H9 (cell line): ENCODE data around the gene CDH23. TPM values are rescaled to one million over a fixed set of nuclear protein-coding genes. Genes with fewer than 3 reads are reported as not detected.

Source experiments
- DNase-seq: peaks from one replicate; pipeline ENCODE4 v3.0.0-alpha.2; 2017
- H2AFZ ChIP-seq: one replicate; pipeline ENCODE4 v1.6.1; 2013; ENCODE audit warnings: mild to moderate bottlenecking, low read length, control low read depth, moderate library complexity
- H2AK5ac ChIP-seq: 2 replicates; pipeline ENCODE4 v1.6.1; 2013; ENCODE audit warnings: low read length, control low read depth, mixed read lengths; ENCODE audit not compliant: insufficient read length
- H2BK120ac ChIP-seq: one replicate; pipeline ENCODE4 v1.6.1; 2013; ENCODE audit warnings: low read depth, mild to moderate bottlenecking, low read length, control low read depth, inconsistent platforms; ENCODE audit not compliant: poor library complexity, severe bottlenecking
- H2BK12ac ChIP-seq: 2 replicates; pipeline ENCODE4 v1.6.1; 2013; ENCODE audit warnings: low read length, control low read depth, mixed read lengths, low read depth; ENCODE audit not compliant: insufficient read length
- H2BK15ac ChIP-seq: 2 replicates; pipeline ENCODE4 v1.6.1; 2013; ENCODE audit warnings: low read depth, low read length, control low read depth
- H2BK20ac ChIP-seq: one replicate; pipeline ENCODE4 v1.6.1; 2013; ENCODE audit warnings: low read depth, mild to moderate bottlenecking, low read length, control low read depth, inconsistent platforms; ENCODE audit not compliant: poor library complexity, severe bottlenecking
- H2BK5ac ChIP-seq: 2 replicates; pipeline ENCODE4 v1.6.1; 2013; ENCODE audit warnings: low read length, control low read depth, mixed read lengths; ENCODE audit not compliant: insufficient read length
- H3K14ac ChIP-seq: 2 replicates; pipeline ENCODE4 v1.6.1; 2013; ENCODE audit warnings: low read length, control low read depth; ENCODE audit not compliant: insufficient read depth
- H3K18ac ChIP-seq: 2 replicates; pipeline ENCODE4 v1.6.1; 2013; ENCODE audit warnings: low read depth, mild to moderate bottlenecking, mixed read lengths, low read length, control low read depth; ENCODE audit not compliant: insufficient read length
- H3K23ac ChIP-seq: 2 replicates; pipeline ENCODE4 v1.6.1; 2013; ENCODE audit warnings: low read length, control low read depth, mixed read lengths, low read depth; ENCODE audit not compliant: insufficient read length
- H3K23me2 ChIP-seq: 2 replicates; pipeline ENCODE4 v1.6.1; 2013; ENCODE audit warnings: low read depth, mild to moderate bottlenecking, mixed read lengths, low read length, control low read depth; ENCODE audit not compliant: insufficient read length, poor library complexity, severe bottlenecking
- H3K27ac ChIP-seq: 2 replicates; pipeline ENCODE4 v1.5.1; 2013; ENCODE audit warnings: low read length, control low read depth, mixed read lengths, low read depth; ENCODE audit not compliant: insufficient read length
- H3K27me3 ChIP-seq: 2 replicates; pipeline ENCODE4 v1.6.1; 2013; ENCODE audit warnings: low read length, control low read depth, inconsistent platforms; ENCODE audit not compliant: insufficient read depth
- H3K4ac ChIP-seq: 2 replicates; pipeline ENCODE4 v1.6.1; 2013; ENCODE audit warnings: low read depth, mild to moderate bottlenecking, control low read depth, inconsistent platforms, low read length, moderate library complexity
- H3K4me1 ChIP-seq: 2 replicates; pipeline ENCODE4 v1.6.1; 2013; ENCODE audit warnings: low read length, control low read depth, inconsistent platforms; ENCODE audit not compliant: insufficient read depth
- H3K4me2 ChIP-seq: 2 replicates; pipeline ENCODE4 v1.6.1; 2013; ENCODE audit warnings: low read length, control low read depth, mixed read lengths; ENCODE audit not compliant: insufficient read length, insufficient read depth
- H3K56ac ChIP-seq: 2 replicates; pipeline ENCODE4 v1.6.1; 2013; ENCODE audit warnings: low read depth, mild to moderate bottlenecking, mixed read lengths, low read length, control low read depth; ENCODE audit not compliant: insufficient read length
- H3K79me1 ChIP-seq: 2 replicates; pipeline ENCODE4 v1.6.1; 2013; ENCODE audit warnings: low read depth, mild to moderate bottlenecking, moderate library complexity, low read length, control low read depth, inconsistent platforms; ENCODE audit not compliant: insufficient read depth, poor library complexity, severe bottlenecking
- H3K79me2 ChIP-seq: 2 replicates; pipeline ENCODE4 v1.6.1; 2013; ENCODE audit warnings: low read length, control low read depth, inconsistent platforms; ENCODE audit not compliant: insufficient read depth
- H3K9ac ChIP-seq: 2 replicates; pipeline ENCODE4 v1.6.1; 2013; ENCODE audit warnings: low read length, control low read depth, mixed read lengths; ENCODE audit not compliant: insufficient read length; ENCODE audit errors: extremely low read depth
- H3K9me3 ChIP-seq: one replicate; pipeline ENCODE4 v1.6.1; 2013; ENCODE audit warnings: low read depth, low read length, inconsistent platforms; ENCODE audit not compliant: control insufficient read depth
- H3T11ph ChIP-seq: one replicate; pipeline ENCODE4 v1.6.1; 2013; ENCODE audit warnings: mild to moderate bottlenecking, low read length, control low read depth, inconsistent platforms
- H4K20me1 ChIP-seq: one replicate; pipeline ENCODE4 v1.6.1; 2013; ENCODE audit not compliant: control insufficient read depth, insufficient read length, insufficient read depth
- H4K5ac ChIP-seq: 2 replicates; pipeline ENCODE4 v1.6.1; 2013; ENCODE audit warnings: low read depth, mild to moderate bottlenecking, mixed read lengths, low read length, control low read depth; ENCODE audit not compliant: insufficient read length
- H4K8ac ChIP-seq: replicated peaks from 2 replicates; pipeline ENCODE4 v1.6.1; 2013; ENCODE audit warnings: low read length, control low read depth, mixed read lengths, low read depth; ENCODE audit not compliant: insufficient read length
- H4K91ac ChIP-seq: 2 replicates; pipeline ENCODE4 v1.6.1; 2013; ENCODE audit warnings: low read depth, mild to moderate bottlenecking, moderate library complexity, mixed read lengths, low read length, control low read depth; ENCODE audit not compliant: insufficient read length
- H3K27ac Mint-ChIP-seq, 3 experiments: 2 replicates in 2 of 3; 3 replicates in 1 of 3; pipeline ENCODE4 v1.8.0; 2020 to 2021; ENCODE audit warnings: mixed read lengths in 3 of 3, mild to moderate bottlenecking in 1 of 3, moderate library complexity in 1 of 3
- H3K27me3 Mint-ChIP-seq: 2 replicates; pipeline ENCODE4 v1.8.0; 2021; ENCODE audit warnings: low read depth, mild to moderate bottlenecking, moderate library complexity, mixed read lengths
- H3K36me3 Mint-ChIP-seq, 3 experiments: 2 replicates in 2 of 3; 3 replicates in 1 of 3; pipeline ENCODE4 v1.8.0; 2020 to 2021; ENCODE audit warnings: low read depth in 3 of 3, mixed read lengths in 3 of 3; ENCODE audit not compliant: insufficient read depth in 1 of 3
- H3K4me1 Mint-ChIP-seq, 2 experiments: 2 replicates each; pipeline ENCODE4 v1.8.0; 2020; ENCODE audit warnings: mixed read lengths in 2 of 2
- H3K4me3 Mint-ChIP-seq, 2 experiments: 2 replicates in 1 of 2; 3 replicates in 1 of 2; pipeline ENCODE4 v1.8.0; 2020 to 2021; ENCODE audit warnings: mild to moderate bottlenecking in 2 of 2, mixed read lengths in 2 of 2, moderate library complexity in 1 of 2
- H3K9me3 Mint-ChIP-seq, 2 experiments: 2 replicates in 1 of 2; 3 replicates in 1 of 2; pipeline ENCODE4 v1.8.0; 2020; ENCODE audit warnings: mild to moderate bottlenecking in 2 of 2, mixed read lengths in 2 of 2, moderate library complexity in 1 of 2
- WGBS: extraction: QIAGEN DNeasy Blood & Tissue Kit; methylation state at CpG from one replicate; pipeline ENCODE4 v1.1.7; 2013; ENCODE audit warnings: missing lambda C conversion rate, low lambda C conversion rate, mixed read lengths; ENCODE audit not compliant: insufficient read length; ENCODE audit errors: extremely low coverage; 5-methylcytosine and 5-hydroxymethylcytosine counted together
- total RNA-seq: library from RNA; stranded (reverse); gene quantifications from 2 replicates; pipeline ENCODE4 v1.2.1, GENCODE V29; 2021
- TF ChIP-seq, protein P1 (sequence below): fragments of 200-600 bp; sonication (generic); conservative IDR thresholded peaks from 3 replicates; pipeline ENCODE4 v1.8.0; 2021; ENCODE audit warnings: antibody characterized with exemption, mild to moderate bottlenecking

CDH23 gene
- total RNA-seq, 1 experiment from 2014 or later = 2.1 TPM

DNA sequence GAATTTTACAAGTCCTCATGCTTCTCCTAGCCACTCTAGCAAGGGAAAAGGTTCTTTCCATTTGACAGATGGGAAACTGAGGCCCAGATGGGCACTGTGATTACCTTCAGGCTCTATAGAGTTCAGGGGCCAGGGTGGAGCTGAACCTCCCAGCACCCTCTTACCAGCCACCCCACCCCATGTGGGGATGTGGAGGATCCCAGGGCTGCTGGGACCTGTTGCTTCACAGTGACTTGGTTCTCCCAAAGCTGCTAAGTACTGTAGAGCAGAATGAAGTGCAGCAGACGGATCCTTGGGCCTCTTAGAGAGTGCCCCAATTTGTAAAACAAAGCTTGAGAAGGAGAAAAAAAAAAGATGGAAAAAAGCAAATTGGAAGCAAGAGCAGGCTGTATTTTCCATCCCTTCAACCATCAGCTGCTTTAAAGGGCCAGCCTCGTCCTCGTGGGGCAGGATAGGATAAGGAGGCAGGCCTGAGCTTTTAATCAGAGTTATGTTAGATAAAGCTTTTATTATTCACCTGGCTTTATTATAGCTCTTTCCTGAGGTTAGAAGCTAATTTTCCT, 147.0 kb downstream of the CDH23 start:
- H3K4me1 ChIP-seq = peaks cover 7% of the 10 kb centered on the region; the same call in 1 of the 2 replicates
- H3K36me3 Mint-ChIP-seq = no peaks in the 10 kb centered on the region

More for the DNA sequence above, 147.0 kb downstream of the CDH23 start:
- peaks cover 3% of the 10 kb centered on the region for H3K27me3 Mint-ChIP-seq
- no peak overlapping the region for H2BK20ac ChIP-seq
- H3K79me2 ChIP-seq = no peaks in the 10 kb centered on the region
- DNase-seq = no peak
- H3K27ac ChIP-seq = no peak overlapping the region
- no peaks in the 10 kb centered on the region for H3K23me2 ChIP-seq
- H3K9ac ChIP-seq = no peak overlapping the region
- no peak overlapping the region for H2BK12ac ChIP-seq
- TF ChIP-seq, protein P1, sequence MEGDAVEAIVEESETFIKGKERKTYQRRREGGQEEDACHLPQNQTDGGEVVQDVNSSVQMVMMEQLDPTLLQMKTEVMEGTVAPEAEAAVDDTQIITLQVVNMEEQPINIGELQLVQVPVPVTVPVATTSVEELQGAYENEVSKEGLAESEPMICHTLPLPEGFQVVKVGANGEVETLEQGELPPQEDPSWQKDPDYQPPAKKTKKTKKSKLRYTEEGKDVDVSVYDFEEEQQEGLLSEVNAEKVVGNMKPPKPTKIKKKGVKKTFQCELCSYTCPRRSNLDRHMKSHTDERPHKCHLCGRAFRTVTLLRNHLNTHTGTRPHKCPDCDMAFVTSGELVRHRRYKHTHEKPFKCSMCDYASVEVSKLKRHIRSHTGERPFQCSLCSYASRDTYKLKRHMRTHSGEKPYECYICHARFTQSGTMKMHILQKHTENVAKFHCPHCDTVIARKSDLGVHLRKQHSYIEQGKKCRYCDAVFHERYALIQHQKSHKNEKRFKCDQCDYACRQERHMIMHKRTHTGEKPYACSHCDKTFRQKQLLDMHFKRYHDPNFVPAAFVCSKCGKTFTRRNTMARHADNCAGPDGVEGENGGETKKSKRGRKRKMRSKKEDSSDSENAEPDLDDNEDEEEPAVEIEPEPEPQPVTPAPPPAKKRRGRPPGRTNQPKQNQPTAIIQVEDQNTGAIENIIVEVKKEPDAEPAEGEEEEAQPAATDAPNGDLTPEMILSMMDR = no peak
- WGBS = no CpG with 5 or more reads among the region's 3 CpGs
- peaks cover 46 to 56% of the 10 kb centered on the region in 2 experiments for H3K4me1 Mint-ChIP-seq
- no peak overlapping the region for H3K18ac ChIP-seq
- no peak overlapping the region for H2BK120ac ChIP-seq
- no peak overlapping the region for H3T11ph ChIP-seq
- H4K20me1 ChIP-seq = no peaks in the 10 kb centered on the region
- H2AK5ac ChIP-seq = no peak overlapping the region
- no peak overlapping the region; the same call in 1 of the 2 replicates for H3K14ac ChIP-seq
- no peak overlapping the region for H4K91ac ChIP-seq
- no peak overlapping the region for H3K4me2 ChIP-seq
- no peaks in the 10 kb centered on the region for H3K9me3 ChIP-seq
- no peaks in the 10 kb centered on the region for H3K9me3 Mint-ChIP-seq
- H2AFZ ChIP-seq = no peak overlapping the region
- no peak overlapping the region for H3K56ac ChIP-seq
- no peak overlapping the region for H2BK5ac ChIP-seq
- no peak overlapping the region for H4K5ac ChIP-seq
- H3K79me1 ChIP-seq = no peaks in the 10 kb centered on the region
- H3K4me3 Mint-ChIP-seq = no peak overlapping the region; a peak in 1 of 5 replicates
- no peaks in the 10 kb centered on the region for H3K27me3 ChIP-seq
- no peak overlapping the region for H4K8ac ChIP-seq
- no peak overlapping the region for H3K23ac ChIP-seq
- no peak overlapping the region for H3K4ac ChIP-seq
- H3K27ac Mint-ChIP-seq = no peak overlapping the region
- no peak overlapping the region for H2BK15ac ChIP-seq
